SK-N-SH treated with all-trans-retinoic acid at 6 μM for 48 hours (cell line): Measurements from ENCODE around the gene LAMB1.

Experiments used
- ATAC-seq: fragments of 200-7000 bp; cut with Tn5 transposase; 3 replicates; pipeline ENCODE4 v1.9.1; 2020; ENCODE audit warnings: mild to moderate bottlenecking, moderate library complexity
- ARNTL ChIP-seq: fragments of 450-650 bp; formaldehyde crosslinking; IDR thresholded peaks from 2 replicates; pipeline ENCODE4 v1.5.0; 2020; ENCODE audit warnings: low read depth, mild to moderate bottlenecking, moderate library complexity, borderline replicate concordance
- BACH2 ChIP-seq: fragments of 250-450 bp; sonication (Bioruptor Pico); IDR thresholded peaks from 2 replicates; pipeline ENCODE4 v1.9.0; 2021; ENCODE audit warnings: mild to moderate bottlenecking, borderline replicate concordance
- CSDC2 ChIP-seq: fragments of 250-450 bp; sonication (Bioruptor Pico); IDR thresholded peaks from 2 replicates; pipeline ENCODE4 v1.5.0; 2020; ENCODE audit warnings: mild to moderate bottlenecking, moderate library complexity
- CSRNP3 ChIP-seq: fragments of 250-450 bp; sonication (Bioruptor Pico); IDR thresholded peaks from 2 replicates; pipeline ENCODE4 v1.5.1; 2021; ENCODE audit warnings: mild to moderate bottlenecking, moderate library complexity
- ESRRG ChIP-seq: fragments of 250-450 bp; sonication (Bioruptor Pico); IDR thresholded peaks from 2 replicates; pipeline ENCODE4 v1.6.1; 2021; ENCODE audit warnings: mild to moderate bottlenecking
- GLIS3 ChIP-seq: fragments of 250-450 bp; sonication (Bioruptor Pico); IDR thresholded peaks from 2 replicates; pipeline ENCODE4 v1.5.0; 2020; ENCODE audit warnings: mild to moderate bottlenecking, moderate library complexity
- ISL1 ChIP-seq: fragments of 250-450 bp; sonication (Bioruptor Pico); IDR thresholded peaks from 2 replicates; pipeline ENCODE4 v2.1.2; 2022; ENCODE audit warnings: mild to moderate bottlenecking, moderate library complexity
- PPARA ChIP-seq: fragments of 250-450 bp; sonication (Bioruptor Pico); IDR thresholded peaks from 2 replicates; pipeline ENCODE4 v1.5.0; 2020; ENCODE audit warnings: mild to moderate bottlenecking, borderline replicate concordance
- RARB ChIP-seq: fragments of 250-450 bp; sonication (Bioruptor Pico); IDR thresholded peaks from 2 replicates; pipeline ENCODE4 v1.8.0; 2021; ENCODE audit warnings: mild to moderate bottlenecking, moderate library complexity
- SNAI2 ChIP-seq: fragments of 250-450 bp; sonication (Bioruptor Pico); IDR thresholded peaks from 2 replicates; pipeline ENCODE4 v1.5.0; 2020; ENCODE audit warnings: mild to moderate bottlenecking, moderate library complexity
- TCF4 ChIP-seq: fragments of 250-450 bp; sonication (Bioruptor Pico); IDR thresholded peaks from 2 replicates; pipeline ENCODE4 v1.8.0; 2021; ENCODE audit warnings: mild to moderate bottlenecking, moderate library complexity, borderline replicate concordance
- ZC3H10 ChIP-seq: fragments of 250-450 bp; sonication (Bioruptor Pico); IDR thresholded peaks from 2 replicates; pipeline ENCODE4 v1.5.1; 2021; ENCODE audit warnings: mild to moderate bottlenecking, moderate library complexity
- ZFP30 ChIP-seq: fragments of 450-650 bp; formaldehyde crosslinking; IDR thresholded peaks from 2 replicates; pipeline ENCODE4 v1.5.0; 2022; ENCODE audit warnings: mild to moderate bottlenecking, moderate library complexity
- ZNF565 ChIP-seq: fragments of 450-650 bp; formaldehyde crosslinking; conservative IDR thresholded peaks from 2 replicates; pipeline ENCODE4 v1.5.0; 2020; ENCODE audit warnings: low read depth, mild to moderate bottlenecking, moderate library complexity
- ZNF70 ChIP-seq: fragments of 450-650 bp; formaldehyde crosslinking; IDR thresholded peaks from 2 replicates; pipeline ENCODE4 v1.5.0; 2020; ENCODE audit warnings: mild to moderate bottlenecking, moderate library complexity
- ZNF8 ChIP-seq: fragments of 450-650 bp; formaldehyde crosslinking; IDR thresholded peaks from 2 replicates; pipeline ENCODE4 v1.5.0; 2020; ENCODE audit warnings: mild to moderate bottlenecking, moderate library complexity
- TF ChIP-seq, protein P1 (sequence below): fragments of 250-450 bp; sonication (Bioruptor Pico); IDR thresholded peaks from 2 replicates; pipeline ENCODE4 v1.8.0; 2021; ENCODE audit warnings: low read depth, mild to moderate bottlenecking, moderate library complexity, borderline replicate concordance
- TF ChIP-seq, protein P2 (sequence below): fragments of 250-450 bp; sonication (Bioruptor Pico); IDR thresholded peaks from 2 replicates; pipeline ENCODE4 v1.5.1; 2020; ENCODE audit warnings: low read depth, mild to moderate bottlenecking, moderate library complexity
- TF ChIP-seq, protein P3 (sequence below): fragments of 250-450 bp; sonication (Bioruptor Pico); IDR thresholded peaks from 2 replicates; pipeline ENCODE4 v1.8.0; 2020; ENCODE audit warnings: mild to moderate bottlenecking, moderate library complexity, borderline replicate concordance

LAMB1 gene

GRCh38 chr7:107980171-107980570 lies 22.8 kb downstream of the LAMB1 start:
- TF ChIP-seq ARNTL (CRISPR knock-in tag), result no peak
- TF ChIP-seq CSDC2 (CRISPR knock-in tag), result no peak
- TF ChIP-seq ZNF70, result no peak
- TF ChIP-seq ISL1, result no peak
- TF ChIP-seq GLIS3, result no peak
- TF ChIP-seq ZFP30, result no peak
- TF ChIP-seq ESRRG, result no peak
- no peak for TF ChIP-seq PPARA (CRISPR knock-in tag)
- TF ChIP-seq, protein P1, sequence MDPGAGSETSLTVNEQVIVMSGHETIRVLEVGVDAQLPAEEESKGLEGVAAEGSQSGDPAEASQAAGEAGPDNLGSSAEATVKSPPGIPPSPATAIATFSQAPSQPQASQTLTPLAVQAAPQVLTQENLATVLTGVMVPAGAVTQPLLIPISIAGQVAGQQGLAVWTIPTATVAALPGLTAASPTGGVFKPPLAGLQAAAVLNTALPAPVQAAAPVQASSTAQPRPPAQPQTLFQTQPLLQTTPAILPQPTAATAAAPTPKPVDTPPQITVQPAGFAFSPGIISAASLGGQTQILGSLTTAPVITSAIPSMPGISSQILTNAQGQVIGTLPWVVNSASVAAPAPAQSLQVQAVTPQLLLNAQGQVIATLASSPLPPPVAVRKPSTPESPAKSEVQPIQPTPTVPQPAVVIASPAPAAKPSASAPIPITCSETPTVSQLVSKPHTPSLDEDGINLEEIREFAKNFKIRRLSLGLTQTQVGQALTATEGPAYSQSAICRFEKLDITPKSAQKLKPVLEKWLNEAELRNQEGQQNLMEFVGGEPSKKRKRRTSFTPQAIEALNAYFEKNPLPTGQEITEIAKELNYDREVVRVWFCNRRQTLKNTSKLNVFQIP (CRISPR knock-in tag), result no peak
- TF ChIP-seq, protein P2, sequence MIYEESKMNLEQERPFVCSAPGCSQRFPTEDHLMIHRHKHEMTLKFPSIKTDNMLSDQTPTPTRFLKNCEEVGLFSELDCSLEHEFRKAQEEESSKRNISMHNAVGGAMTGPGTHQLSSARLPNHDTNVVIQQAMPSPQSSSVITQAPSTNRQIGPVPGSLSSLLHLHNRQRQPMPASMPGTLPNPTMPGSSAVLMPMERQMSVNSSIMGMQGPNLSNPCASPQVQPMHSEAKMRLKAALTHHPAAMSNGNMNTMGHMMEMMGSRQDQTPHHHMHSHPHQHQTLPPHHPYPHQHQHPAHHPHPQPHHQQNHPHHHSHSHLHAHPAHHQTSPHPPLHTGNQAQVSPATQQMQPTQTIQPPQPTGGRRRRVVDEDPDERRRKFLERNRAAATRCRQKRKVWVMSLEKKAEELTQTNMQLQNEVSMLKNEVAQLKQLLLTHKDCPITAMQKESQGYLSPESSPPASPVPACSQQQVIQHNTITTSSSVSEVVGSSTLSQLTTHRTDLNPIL (CRISPR knock-in tag), result no peak

DNA sequence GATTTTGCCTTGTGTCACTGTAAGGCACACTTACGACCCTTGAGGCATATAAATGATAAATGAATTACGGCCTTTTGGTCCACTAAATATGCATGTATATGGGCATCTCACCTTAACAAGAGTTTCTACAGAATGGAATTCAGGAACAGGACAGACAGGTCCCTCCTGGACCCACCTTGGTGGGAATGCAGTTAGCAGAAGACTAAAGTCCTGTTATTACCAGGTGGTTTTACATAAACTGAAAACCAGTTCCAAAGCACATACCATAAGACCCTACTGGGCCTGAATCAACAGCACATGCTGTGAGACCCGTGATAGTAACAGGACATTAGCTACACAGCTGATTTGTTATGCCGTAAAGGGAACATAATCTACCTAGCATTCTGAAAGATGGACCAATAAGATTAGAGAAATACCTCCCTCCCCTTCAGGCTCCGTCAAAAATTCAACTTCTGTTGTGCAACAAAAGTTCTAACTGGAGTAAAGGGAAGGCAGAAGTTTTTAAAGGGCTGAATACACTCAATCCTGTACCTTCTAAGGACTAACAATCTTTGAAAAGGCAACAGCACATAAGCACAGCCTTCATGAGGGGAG lies 24.0 kb downstream of the LAMB1 start:
- TF ChIP-seq TCF4 (CRISPR knock-in tag) (no peak), ZNF8 (CRISPR knock-in tag) (no peak), ZNF565 (CRISPR knock-in tag) (no peak), ZC3H10 (CRISPR knock-in tag) (no peak), ISL1 (no peak), ARNTL (CRISPR knock-in tag) (no peak), SNAI2 (CRISPR knock-in tag) (no peak), ZNF70 (no peak), CSRNP3 (CRISPR knock-in tag) (no peak), RARB (CRISPR knock-in tag) (no peak)
- no peak for ATAC-seq

More at GRCh38 chr7:107980171-107980570, 22.8 kb downstream of the LAMB1 start:
- ATAC-seq, result no peak

GRCh38 chr7:107977048-107977447 lies 25.9 kb downstream of the LAMB1 start:
- no peak for ATAC-seq
- no peak for TF ChIP-seq BACH2 (CRISPR knock-in tag)
- TF ChIP-seq, protein P3, sequence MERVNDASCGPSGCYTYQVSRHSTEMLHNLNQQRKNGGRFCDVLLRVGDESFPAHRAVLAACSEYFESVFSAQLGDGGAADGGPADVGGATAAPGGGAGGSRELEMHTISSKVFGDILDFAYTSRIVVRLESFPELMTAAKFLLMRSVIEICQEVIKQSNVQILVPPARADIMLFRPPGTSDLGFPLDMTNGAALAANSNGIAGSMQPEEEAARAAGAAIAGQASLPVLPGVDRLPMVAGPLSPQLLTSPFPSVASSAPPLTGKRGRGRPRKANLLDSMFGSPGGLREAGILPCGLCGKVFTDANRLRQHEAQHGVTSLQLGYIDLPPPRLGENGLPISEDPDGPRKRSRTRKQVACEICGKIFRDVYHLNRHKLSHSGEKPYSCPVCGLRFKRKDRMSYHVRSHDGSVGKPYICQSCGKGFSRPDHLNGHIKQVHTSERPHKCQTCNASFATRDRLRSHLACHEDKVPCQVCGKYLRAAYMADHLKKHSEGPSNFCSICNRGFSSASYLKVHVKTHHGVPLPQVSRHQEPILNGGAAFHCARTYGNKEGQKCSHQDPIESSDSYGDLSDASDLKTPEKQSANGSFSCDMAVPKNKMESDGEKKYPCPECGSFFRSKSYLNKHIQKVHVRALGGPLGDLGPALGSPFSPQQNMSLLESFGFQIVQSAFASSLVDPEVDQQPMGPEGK (CRISPR knock-in tag), result no peak
- no peak for TF ChIP-seq SNAI2 (CRISPR knock-in tag)
- TF ChIP-seq, protein P1 (CRISPR knock-in tag), result no peak
- TF ChIP-seq PPARA (CRISPR knock-in tag), result no peak
- no peak for TF ChIP-seq CSRNP3 (CRISPR knock-in tag)
- no peak for TF ChIP-seq ESRRG
- no peak for TF ChIP-seq CSDC2 (CRISPR knock-in tag)
- TF ChIP-seq, protein P2 (CRISPR knock-in tag), result no peak
- no peak for TF ChIP-seq ARNTL (CRISPR knock-in tag)
- TF ChIP-seq GLIS3, result no peak
- no peak for TF ChIP-seq ZNF565 (CRISPR knock-in tag)
- TF ChIP-seq TCF4 (CRISPR knock-in tag), result no peak
